HG03196 (cell line): ENCODE data around the gene NPAS3.

Source experiments
- ATAC-seq: cut with Tn5 transposase; IDR thresholded peaks from one replicate; pipeline ENCODE4 v1.9.1; 2021; ENCODE audit not compliant: unreplicated experiment

NPAS3 gene

GRCh38 chr14:33504246-33505099 is 565.8 kb downstream of the NPAS3 start:
- ATAC-seq: no peak

GRCh38 chr14:33505266-33505962 is 566.7 kb downstream of the NPAS3 start:
- no peak for ATAC-seq

GRCh38 chr14:33505963-33506329 is 567.3 kb downstream of the NPAS3 start:
- ATAC-seq: no peak

GRCh38 chr14:33508126-33509062 is 569.7 kb downstream of the NPAS3 start:
- no peak for ATAC-seq

GRCh38 chr14:33509454-33509853 is 570.8 kb downstream of the NPAS3 start:
- ATAC-seq: no peak

GRCh38 chr14:33510063-33510481 is 571.4 kb downstream of the NPAS3 start:
- ATAC-seq: no peak

GRCh38 chr14:33510991-33511390 is 572.3 kb downstream of the NPAS3 start:
- ATAC-seq: no peak

GRCh38 chr14:33511851-33512640 is 573.4 kb downstream of the NPAS3 start:
- no peak for ATAC-seq

- ATAC-seq: no peak
These were observed 576.8 kb downstream of the NPAS3 start for GRCh38 chr14:33515441-33515840.

- ATAC-seq: no peak
These were observed 577.2 kb downstream of the NPAS3 start for GRCh38 chr14:33515899-33516298.

GRCh38 chr14:33516898-33517436 is 578.3 kb downstream of the NPAS3 start:
- ATAC-seq: no peak

- ATAC-seq: no peak
These were observed 582.5 kb downstream of the NPAS3 start for GRCh38 chr14:33521192-33521591.

- peak; percentile 54 for ATAC-seq
These were observed 585.6 kb downstream of the NPAS3 start for GRCh38 chr14:33524244-33524643.

GRCh38 chr14:33525626-33526025 is 586.9 kb downstream of the NPAS3 start:
- ATAC-seq: no peak

- ATAC-seq: no peak
These were observed 588.5 kb downstream of the NPAS3 start for GRCh38 chr14:33527023-33527634.

- no peak for ATAC-seq
These were observed 590.0 kb downstream of the NPAS3 start for GRCh38 chr14:33528655-33529054.

GRCh38 chr14:33529787-33530757 is 591.4 kb downstream of the NPAS3 start:
- ATAC-seq: no peak

- ATAC-seq: no peak
These were observed 593.9 kb downstream of the NPAS3 start for GRCh38 chr14:33532553-33532952.

- no peak for ATAC-seq
These were observed 595.4 kb downstream of the NPAS3 start for GRCh38 chr14:33534104-33534503.
